Ishikawa (cell line): ENCODE measurements around the gene MED10.

Experiments
- CEBPB ChIP-seq: IDR thresholded peaks from 2 replicates; pipeline ENCODE4 v1.6.1; 2012
- CREB1 ChIP-seq: IDR thresholded peaks from 2 replicates; pipeline ENCODE4 v1.6.1; 2012; ENCODE audit warnings: low read depth
- EGR1 ChIP-seq: IDR thresholded peaks from 2 replicates; pipeline ENCODE4 v1.6.1; 2012
- EP300 ChIP-seq: IDR thresholded peaks from 2 replicates; pipeline ENCODE4 v1.6.1; 2012; ENCODE audit warnings: borderline replicate concordance
- FOXM1 ChIP-seq: IDR thresholded peaks from 2 replicates; pipeline ENCODE4 v1.6.1; 2012; ENCODE audit warnings: low read depth, borderline replicate concordance
- NFIC ChIP-seq: IDR thresholded peaks from 2 replicates; pipeline ENCODE4 v1.6.1; 2012
- RAD21 ChIP-seq: IDR thresholded peaks from 2 replicates; pipeline ENCODE4 v1.6.1; 2012; ENCODE audit warnings: low read depth
- TAF1 ChIP-seq: IDR thresholded peaks from 2 replicates; pipeline ENCODE4 v1.6.1; 2012; ENCODE audit warnings: low read depth, mild to moderate bottlenecking
- TCF12 ChIP-seq: IDR thresholded peaks from 2 replicates; pipeline ENCODE4 v1.6.1; 2012; ENCODE audit warnings: low read depth
- TEAD4 ChIP-seq: IDR thresholded peaks from 2 replicates; pipeline ENCODE4 v1.6.1; 2012
- YY1 ChIP-seq: IDR thresholded peaks from 2 replicates; pipeline ENCODE4 v1.6.1; 2012; ENCODE audit warnings: low read depth
- ZBTB7A ChIP-seq: IDR thresholded peaks from 2 replicates; pipeline ENCODE4 v1.6.1; 2012; ENCODE audit warnings: low read depth
- TF ChIP-seq, protein P1 (sequence below): IDR thresholded peaks from 2 replicates; pipeline ENCODE4 v1.6.1; 2012
- TF ChIP-seq, protein P2 (sequence below): IDR thresholded peaks from 2 replicates; pipeline ENCODE4 v1.6.1; 2012
- TF ChIP-seq, protein P3 (sequence below): IDR thresholded peaks from 2 replicates; pipeline ENCODE4 v1.6.1; 2012; ENCODE audit warnings: low read depth, mild to moderate bottlenecking

Gene MED10

DNA sequence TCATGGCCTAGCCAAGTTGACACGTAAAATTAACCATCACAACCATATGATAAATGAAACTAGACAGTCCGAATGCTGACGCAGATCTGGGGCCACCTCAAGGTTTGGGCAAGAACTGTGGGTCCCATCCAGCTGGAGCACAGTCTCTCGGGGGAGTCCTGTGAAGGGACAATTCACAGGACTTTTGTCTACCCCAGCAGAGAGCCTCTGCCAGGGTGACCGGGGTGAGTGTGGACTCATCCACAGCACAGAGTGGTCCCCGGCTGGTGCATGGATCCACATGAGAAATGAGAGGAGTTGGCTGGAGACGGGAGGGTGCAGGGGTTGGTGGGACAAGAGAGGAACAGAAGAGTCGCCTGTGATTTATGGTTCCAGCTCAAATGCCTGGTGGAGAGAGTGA lies 17.7 kb upstream of the MED10 start:
- TF ChIP-seq, protein P1, sequence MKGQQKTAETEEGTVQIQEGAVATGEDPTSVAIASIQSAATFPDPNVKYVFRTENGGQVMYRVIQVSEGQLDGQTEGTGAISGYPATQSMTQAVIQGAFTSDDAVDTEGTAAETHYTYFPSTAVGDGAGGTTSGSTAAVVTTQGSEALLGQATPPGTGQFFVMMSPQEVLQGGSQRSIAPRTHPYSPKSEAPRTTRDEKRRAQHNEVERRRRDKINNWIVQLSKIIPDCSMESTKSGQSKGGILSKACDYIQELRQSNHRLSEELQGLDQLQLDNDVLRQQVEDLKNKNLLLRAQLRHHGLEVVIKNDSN, result no peak
- TF ChIP-seq, protein P2, sequence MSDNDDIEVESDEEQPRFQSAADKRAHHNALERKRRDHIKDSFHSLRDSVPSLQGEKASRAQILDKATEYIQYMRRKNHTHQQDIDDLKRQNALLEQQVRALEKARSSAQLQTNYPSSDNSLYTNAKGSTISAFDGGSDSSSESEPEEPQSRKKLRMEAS, result no peak
- no peak for TF ChIP-seq CEBPB
- no peak for TF ChIP-seq RAD21
- TF ChIP-seq TCF12, result no peak
- TF ChIP-seq TEAD4, result no peak
- TF ChIP-seq, protein P3, sequence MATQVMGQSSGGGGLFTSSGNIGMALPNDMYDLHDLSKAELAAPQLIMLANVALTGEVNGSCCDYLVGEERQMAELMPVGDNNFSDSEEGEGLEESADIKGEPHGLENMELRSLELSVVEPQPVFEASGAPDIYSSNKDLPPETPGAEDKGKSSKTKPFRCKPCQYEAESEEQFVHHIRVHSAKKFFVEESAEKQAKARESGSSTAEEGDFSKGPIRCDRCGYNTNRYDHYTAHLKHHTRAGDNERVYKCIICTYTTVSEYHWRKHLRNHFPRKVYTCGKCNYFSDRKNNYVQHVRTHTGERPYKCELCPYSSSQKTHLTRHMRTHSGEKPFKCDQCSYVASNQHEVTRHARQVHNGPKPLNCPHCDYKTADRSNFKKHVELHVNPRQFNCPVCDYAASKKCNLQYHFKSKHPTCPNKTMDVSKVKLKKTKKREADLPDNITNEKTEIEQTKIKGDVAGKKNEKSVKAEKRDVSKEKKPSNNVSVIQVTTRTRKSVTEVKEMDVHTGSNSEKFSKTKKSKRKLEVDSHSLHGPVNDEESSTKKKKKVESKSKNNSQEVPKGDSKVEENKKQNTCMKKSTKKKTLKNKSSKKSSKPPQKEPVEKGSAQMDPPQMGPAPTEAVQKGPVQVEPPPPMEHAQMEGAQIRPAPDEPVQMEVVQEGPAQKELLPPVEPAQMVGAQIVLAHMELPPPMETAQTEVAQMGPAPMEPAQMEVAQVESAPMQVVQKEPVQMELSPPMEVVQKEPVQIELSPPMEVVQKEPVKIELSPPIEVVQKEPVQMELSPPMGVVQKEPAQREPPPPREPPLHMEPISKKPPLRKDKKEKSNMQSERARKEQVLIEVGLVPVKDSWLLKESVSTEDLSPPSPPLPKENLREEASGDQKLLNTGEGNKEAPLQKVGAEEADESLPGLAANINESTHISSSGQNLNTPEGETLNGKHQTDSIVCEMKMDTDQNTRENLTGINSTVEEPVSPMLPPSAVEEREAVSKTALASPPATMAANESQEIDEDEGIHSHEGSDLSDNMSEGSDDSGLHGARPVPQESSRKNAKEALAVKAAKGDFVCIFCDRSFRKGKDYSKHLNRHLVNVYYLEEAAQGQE, result no peak
- TF ChIP-seq EP300, result no peak
- no peak for TF ChIP-seq TAF1
- no peak for TF ChIP-seq FOXM1
- no peak for TF ChIP-seq YY1
- no peak for TF ChIP-seq EGR1
- TF ChIP-seq CREB1, result no peak
- TF ChIP-seq NFIC, result no peak
- no peak for TF ChIP-seq ZBTB7A

DNA sequence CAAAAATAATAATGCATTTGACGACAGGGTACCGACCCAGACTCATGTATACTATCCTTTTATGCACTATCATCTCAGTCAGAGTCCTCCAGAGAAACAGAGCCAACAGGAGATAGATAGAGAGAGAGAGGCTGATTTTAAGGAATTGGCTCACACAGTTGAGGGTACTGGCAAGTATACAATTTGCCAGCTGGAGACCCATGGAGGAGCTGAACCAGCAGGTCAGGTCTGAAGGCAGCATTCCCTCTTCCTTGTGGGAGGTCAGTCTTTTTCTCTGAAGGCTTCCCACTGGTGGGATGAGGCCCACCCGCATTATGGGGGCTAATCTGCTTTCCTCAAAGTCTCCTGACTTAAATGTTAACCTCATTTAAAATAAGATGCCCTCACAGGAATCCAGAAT lies 17.3 kb upstream of the MED10 start:
- TF ChIP-seq YY1, result no peak
- TF ChIP-seq CEBPB, result no peak
- TF ChIP-seq, protein P1, result no peak
- TF ChIP-seq ZBTB7A, result no peak
- TF ChIP-seq EP300, result no peak
- TF ChIP-seq TAF1, result no peak
- TF ChIP-seq CREB1, result no peak
- no peak for TF ChIP-seq NFIC
- TF ChIP-seq, protein P2, result no peak

DNA sequence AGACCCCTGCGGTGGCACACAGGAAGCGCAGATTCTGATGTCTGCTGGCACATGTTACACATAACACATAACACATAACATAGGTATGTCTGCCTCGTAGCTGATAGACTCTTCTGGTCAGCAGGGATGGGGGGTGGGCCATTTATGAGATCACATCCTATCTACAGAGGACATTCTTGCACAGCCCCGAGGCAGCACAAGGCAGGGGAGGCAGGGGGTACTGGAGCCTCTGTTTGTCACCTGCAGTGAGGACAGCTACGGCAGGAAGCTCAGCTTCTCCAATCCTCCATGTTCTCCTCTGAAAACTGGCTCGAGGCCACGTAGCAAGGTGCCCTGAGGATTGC lies 16.7 kb upstream of the MED10 start:
- TF ChIP-seq ZBTB7A, result no peak
- no peak for TF ChIP-seq YY1
- TF ChIP-seq NFIC, result no peak
- no peak for TF ChIP-seq RAD21

DNA sequence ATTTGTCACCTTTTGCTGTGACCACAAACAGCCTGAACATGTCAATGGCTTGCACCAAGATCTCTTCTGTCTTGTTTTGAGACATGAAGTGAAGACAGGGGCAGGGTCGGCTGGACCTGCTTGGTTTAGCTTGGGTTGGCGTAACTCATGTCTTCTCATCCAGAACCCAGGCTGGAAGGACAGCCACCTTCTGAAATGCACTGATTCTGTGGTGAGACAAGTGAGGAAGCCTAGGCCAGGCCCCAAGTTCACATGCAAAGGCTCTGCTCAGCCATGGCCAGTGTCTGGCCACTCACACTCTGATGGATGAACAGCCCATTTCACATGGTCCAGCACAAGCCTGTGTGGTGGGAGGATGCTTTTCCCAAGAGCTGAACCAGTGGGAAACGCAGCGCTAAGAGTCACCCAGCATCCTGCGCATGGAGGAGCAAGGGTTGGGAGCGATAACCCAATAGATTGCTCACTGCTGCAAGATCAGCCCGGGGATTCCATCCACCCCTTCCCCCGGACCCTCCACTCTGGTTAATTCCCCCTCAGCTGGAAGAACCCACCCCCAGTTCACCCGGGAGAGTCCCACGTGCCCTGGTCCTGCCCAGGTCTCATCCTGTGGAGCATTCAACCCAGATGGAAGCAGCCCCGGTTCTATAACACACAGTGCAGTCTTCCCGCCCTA lies 16.2 kb upstream of the MED10 start:
- TF ChIP-seq EP300, result no peak
- TF ChIP-seq, protein P2, result no peak
- no peak for TF ChIP-seq CREB1

DNA sequence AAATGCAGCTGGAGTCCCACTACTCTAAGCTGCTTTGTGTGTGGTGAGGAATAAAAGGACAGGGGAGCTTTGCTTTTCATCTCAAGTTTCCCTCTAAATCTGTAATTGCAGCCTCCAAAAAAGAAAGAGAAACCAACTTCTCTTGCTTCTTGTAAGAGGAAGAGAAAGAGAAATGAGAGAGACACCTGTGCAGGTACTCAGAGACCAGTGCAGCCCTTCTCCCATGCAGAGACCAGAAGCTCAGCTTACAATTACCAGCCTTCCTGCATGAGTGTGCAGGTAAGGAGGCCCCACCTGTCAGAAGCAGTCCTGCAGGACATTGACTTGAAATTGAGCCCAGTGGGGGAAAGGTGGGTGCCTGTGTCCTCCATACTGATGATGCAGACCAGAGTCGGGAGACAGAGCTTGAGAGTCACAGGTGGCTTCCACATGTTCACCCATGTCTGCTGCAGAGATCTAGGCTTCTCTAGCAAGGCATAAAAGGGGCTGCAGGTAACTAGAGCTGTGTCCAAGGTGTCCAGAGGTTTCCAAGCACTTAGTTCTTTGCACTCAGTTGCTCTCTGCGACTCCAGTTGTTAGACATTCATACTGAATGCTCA lies 15.3 kb upstream of the MED10 start:
- no peak for TF ChIP-seq NFIC
- TF ChIP-seq CEBPB, result no peak
- no peak for TF ChIP-seq EGR1
- TF ChIP-seq, protein P1, result no peak
- no peak for TF ChIP-seq EP300
- TF ChIP-seq RAD21, result no peak
- TF ChIP-seq, protein P3, result no peak
- TF ChIP-seq FOXM1, result no peak
- TF ChIP-seq TEAD4, result no peak
- TF ChIP-seq TCF12, result no peak
- no peak for TF ChIP-seq CREB1
- no peak for TF ChIP-seq TAF1
- no peak for TF ChIP-seq ZBTB7A
- TF ChIP-seq, protein P2, result no peak
